T-helper 1 cell treated with Interleukin-12 subunit alpha and Interleukin-12 subunit beta and Interleukin-4 antibody, amounts not matched to agents 30 μg/mL and 1 μg/mL, for 36 hours (primary cell): ENCODE data around the gene PRSS37.

ENCODE experiments used
- H3K27ac Mint-ChIP-seq: one replicate; pipeline ENCODE4 v1.8.0; 2021; ENCODE audit warnings: mild to moderate bottlenecking, mixed read lengths
- H3K27me3 Mint-ChIP-seq: one replicate; pipeline ENCODE4 v1.8.0; 2021; ENCODE audit warnings: low read depth, mixed read lengths
- H3K36me3 Mint-ChIP-seq: one replicate; pipeline ENCODE4 v1.8.0; 2021; ENCODE audit warnings: low read depth, mixed read lengths
- H3K4me1 Mint-ChIP-seq: one replicate; pipeline ENCODE4 v1.8.0; 2021; ENCODE audit warnings: low read depth, mixed read lengths
- H3K4me3 Mint-ChIP-seq: one replicate; pipeline ENCODE4 v1.8.0; 2021; ENCODE audit warnings: mild to moderate bottlenecking, moderate library complexity, mixed read lengths
- H3K9me3 Mint-ChIP-seq: one replicate; pipeline ENCODE4 v1.8.0; 2021; ENCODE audit warnings: mixed read lengths

Gene PRSS37, protein sequence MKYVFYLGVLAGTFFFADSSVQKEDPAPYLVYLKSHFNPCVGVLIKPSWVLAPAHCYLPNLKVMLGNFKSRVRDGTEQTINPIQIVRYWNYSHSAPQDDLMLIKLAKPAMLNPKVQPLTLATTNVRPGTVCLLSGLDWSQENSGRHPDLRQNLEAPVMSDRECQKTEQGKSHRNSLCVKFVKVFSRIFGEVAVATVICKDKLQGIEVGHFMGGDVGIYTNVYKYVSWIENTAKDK

DNA sequence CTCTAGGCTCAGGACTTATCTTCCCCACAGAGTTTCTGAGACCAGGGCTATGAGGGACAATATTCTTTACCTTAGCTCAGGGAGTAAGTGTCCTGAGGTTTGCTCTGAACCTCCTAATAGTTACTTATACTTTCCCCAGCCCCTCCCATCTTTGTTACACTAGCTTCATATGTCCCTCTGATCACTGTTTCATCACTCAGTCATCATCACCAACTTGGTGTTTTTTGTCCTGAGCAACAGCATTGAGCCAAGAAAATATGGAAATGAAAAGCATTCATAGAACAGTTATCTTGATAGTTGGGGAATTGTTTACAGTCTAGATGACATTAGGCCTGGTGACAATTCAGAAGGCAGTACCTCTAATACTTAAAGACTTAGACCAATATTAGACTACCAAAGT, at the start of gene PRSS37:
TSS of gene PRSS37 (minus strand) at position 101 of the 400 bp plus-strand sequence. CDS start 436 bp downstream, outside the sequence.
- Mint-ChIP-seq H3K27me3 (no peaks in the 10 kb centered on the region), H3K4me1 (no peaks in the 10 kb centered on the region), H3K36me3 (no peaks in the 10 kb centered on the region), H3K27ac (no peak within 1 kb of the TSS), H3K4me3 (no peak within 1 kb of the TSS), H3K9me3 (no peaks in the 10 kb centered on the region)

DNA sequence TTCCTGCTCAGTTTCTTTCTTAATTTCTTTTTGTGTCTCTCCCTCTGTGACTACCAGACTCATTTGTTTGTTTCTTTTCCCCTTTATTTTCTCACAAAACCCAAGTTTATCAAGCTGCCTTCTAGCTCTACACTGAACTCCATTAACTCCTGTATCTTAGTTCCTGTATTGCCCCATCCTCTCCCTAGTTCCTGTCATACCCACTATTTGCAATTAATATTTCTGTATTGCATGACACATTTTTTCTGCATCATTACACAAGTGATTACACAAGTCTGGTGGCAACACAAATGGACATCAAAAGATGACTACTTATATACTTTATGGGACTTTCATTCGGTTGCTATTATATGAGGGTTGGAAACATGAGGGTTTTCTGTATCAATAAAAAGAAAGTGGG, 48.0 kb upstream of the PRSS37 start:
- Mint-ChIP-seq H3K36me3 (no peaks in the 10 kb centered on the region), H3K27ac (no peak overlapping the region), H3K4me3 (no peak overlapping the region), H3K27me3 (no peaks in the 10 kb centered on the region), H3K9me3 (no peaks in the 10 kb centered on the region), H3K4me1 (no peaks in the 10 kb centered on the region)

DNA sequence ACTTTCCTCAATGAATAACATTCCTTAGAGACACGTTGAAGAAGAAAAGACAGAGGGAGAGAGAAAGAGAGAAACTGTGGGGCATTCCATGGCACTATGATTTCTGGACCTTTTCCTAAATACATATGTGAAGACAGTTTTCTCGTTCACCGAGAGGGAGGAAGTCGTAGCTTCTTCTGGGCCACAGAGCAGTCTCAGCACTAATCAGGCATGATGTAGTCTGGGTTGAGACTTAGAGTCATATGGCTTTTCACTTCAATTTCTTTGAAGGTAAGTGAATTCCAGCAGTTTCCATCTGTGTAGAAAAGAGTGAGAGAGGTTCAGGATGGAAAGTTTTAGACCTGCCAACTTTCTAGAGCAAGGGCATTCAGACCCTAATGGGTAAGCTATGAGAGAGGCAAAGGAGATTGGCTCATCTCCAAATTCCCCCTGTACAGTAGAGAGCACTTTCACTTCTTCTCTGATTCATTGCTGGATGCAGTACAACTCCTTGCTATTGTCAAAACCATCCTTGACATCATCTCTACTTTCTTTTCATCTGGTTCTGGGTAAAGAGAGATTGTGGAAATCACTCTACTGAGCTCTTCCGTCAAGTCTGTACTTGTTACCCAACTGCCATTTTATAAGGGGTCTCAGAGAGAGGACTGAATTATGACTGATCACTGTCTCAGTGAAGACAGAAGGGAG, 43.4 kb upstream of the PRSS37 start:
- H3K4me1 Mint-ChIP-seq = no peaks in the 10 kb centered on the region

DNA sequence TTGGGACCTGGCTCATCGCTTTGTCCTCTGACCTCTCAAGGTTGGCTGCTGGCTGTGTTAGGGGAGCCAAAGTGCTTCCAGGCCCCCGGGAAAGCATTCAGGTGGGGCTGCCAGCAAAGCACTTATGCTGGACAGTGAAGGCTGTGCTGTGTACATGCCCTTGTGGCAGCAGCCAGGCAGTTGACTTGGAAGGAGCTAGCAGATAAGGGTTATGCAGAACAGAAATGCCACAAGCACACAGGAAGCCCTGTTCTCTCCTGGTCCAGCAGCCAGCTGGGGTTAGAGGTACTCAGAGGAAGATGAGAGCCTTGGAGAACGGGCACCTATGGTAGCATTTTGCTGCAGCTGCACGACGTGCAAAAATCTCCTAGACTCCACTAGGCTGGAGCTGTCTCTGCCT, 39.7 kb upstream of the PRSS37 start:
- no peaks in the 10 kb centered on the region for H3K36me3 Mint-ChIP-seq
- no peak overlapping the region for H3K27ac Mint-ChIP-seq

More for the DNA sequence above, 43.4 kb upstream of the PRSS37 start:
- H3K27ac Mint-ChIP-seq = no peak overlapping the region
- no peaks in the 10 kb centered on the region for H3K27me3 Mint-ChIP-seq
- H3K36me3 Mint-ChIP-seq = no peaks in the 10 kb centered on the region
- peaks cover 3% of the 10 kb centered on the region for H3K9me3 Mint-ChIP-seq
- H3K4me3 Mint-ChIP-seq = no peak overlapping the region

DNA sequence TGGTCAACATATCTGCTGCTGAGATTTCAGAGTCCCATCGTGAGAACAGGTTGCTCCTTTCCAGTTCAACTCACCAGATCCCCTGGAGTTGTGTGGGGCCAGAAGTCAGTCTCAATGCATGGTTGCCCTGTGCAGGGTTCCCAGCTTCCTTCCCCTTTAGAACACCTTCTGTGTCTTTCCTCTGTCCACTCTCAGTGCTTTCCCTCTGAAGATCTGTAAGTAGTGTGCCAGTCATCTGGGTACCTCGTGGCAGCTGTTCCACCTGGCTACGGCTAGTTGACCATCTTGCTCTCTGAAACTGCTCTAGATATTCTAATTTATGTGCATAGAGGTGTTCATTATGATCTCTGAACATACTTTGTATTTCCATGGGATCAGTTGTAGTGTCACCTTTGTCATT, 36.1 kb upstream of the PRSS37 start:
- no peaks in the 10 kb centered on the region for H3K27me3 Mint-ChIP-seq
- H3K4me1 Mint-ChIP-seq = no peaks in the 10 kb centered on the region
- H3K9me3 Mint-ChIP-seq = peaks cover 3% of the 10 kb centered on the region
- no peak overlapping the region for H3K27ac Mint-ChIP-seq
- H3K4me3 Mint-ChIP-seq = no peak overlapping the region
- H3K36me3 Mint-ChIP-seq = no peaks in the 10 kb centered on the region

More for the DNA sequence above, 39.7 kb upstream of the PRSS37 start:
- Mint-ChIP-seq H3K9me3 (peaks cover 3% of the 10 kb centered on the region), H3K4me3 (no peak overlapping the region), H3K4me1 (no peaks in the 10 kb centered on the region), H3K27me3 (no peaks in the 10 kb centered on the region)

DNA sequence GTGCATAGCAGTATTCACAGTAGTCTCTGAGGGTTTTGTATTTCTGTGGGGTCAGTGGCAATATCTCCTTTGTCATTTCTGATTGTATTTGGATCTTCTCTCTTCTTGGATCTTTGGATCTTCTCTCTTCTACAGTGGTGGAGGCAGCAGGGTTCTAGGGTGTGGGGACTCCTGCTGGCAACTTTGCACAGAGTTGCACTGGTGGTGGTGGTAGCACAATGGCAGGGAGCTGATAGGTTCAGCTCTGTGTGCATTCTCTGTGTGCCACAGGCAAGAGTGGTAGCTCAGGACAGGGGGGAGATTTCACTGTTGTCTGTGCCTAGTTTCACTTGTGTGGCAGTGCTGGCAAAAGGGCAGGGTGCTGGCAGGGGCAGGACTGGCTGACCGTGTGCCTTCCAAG, 35.1 kb upstream of the PRSS37 start:
- no peaks in the 10 kb centered on the region for H3K9me3 Mint-ChIP-seq
- H3K27me3 Mint-ChIP-seq = no peaks in the 10 kb centered on the region
- no peak overlapping the region for H3K27ac Mint-ChIP-seq
- no peaks in the 10 kb centered on the region for H3K36me3 Mint-ChIP-seq
- H3K4me3 Mint-ChIP-seq = no peak overlapping the region
- H3K4me1 Mint-ChIP-seq = no peaks in the 10 kb centered on the region

DNA sequence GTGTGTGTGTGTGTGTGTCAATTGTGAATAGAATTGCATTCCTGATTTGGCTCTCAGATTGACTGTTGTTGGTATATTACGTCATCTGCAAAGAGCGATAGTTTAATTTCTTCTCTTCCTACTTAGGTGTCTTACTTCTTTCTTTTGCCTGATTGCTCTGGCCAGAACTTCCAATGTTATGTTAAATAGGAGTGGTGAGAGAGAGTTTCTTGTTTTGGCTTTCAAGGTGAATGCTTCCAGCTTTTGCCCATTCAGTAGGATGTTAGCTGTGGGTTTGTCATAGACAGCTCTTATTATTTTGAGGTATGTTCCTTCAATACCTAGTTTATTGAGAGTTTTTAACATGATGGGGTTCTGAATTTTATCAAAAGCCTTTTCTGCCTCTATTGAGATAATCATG, 34.2 kb upstream of the PRSS37 start:
- Mint-ChIP-seq H3K36me3 (no peaks in the 10 kb centered on the region), H3K27me3 (no peaks in the 10 kb centered on the region), H3K27ac (no peak overlapping the region), H3K9me3 (no peaks in the 10 kb centered on the region), H3K4me3 (no peak overlapping the region), H3K4me1 (no peaks in the 10 kb centered on the region)

DNA sequence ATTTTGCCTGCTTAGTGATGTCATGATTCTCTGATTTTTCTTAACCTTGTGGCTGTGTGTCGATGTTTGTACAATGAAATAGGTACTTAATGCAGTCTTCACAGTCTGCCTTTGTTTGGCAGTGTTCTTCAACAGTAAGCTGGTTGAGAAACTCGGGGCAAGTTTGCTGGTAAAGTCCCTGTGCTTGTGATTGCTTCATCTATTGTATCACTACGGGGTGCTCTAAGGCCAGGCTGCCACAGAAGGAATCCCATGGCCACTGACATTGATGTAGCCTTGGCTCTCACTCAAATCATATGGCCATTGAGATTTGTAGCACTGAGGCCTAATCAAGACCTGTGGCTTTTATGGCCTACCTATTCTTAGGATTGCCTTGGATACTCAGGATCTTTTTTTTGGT, 33.5 kb upstream of the PRSS37 start:
- Mint-ChIP-seq H3K36me3 (no peaks in the 10 kb centered on the region), H3K9me3 (no peaks in the 10 kb centered on the region), H3K4me1 (no peaks in the 10 kb centered on the region), H3K27ac (no peak overlapping the region), H3K27me3 (no peaks in the 10 kb centered on the region), H3K4me3 (no peak overlapping the region)

DNA sequence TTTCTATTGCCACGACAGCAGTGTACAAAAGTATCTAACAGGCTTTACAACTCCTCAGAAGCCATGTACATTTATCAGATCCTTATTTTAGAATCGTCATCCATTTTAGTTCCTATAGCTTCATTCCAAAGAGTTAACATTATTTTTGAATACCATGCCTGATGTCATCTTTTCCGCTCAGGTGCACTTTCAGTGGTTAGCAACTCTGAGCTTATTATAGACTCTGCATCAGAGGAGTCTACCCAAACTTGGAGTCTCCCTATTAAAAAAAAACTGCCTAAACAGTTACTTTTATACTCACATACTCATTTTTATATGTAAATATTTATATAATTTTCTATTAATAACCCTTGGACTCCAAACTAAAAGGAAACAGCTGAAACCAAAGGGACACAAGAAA, 31.6 kb upstream of the PRSS37 start:
- no peak overlapping the region for H3K4me3 Mint-ChIP-seq

DNA sequence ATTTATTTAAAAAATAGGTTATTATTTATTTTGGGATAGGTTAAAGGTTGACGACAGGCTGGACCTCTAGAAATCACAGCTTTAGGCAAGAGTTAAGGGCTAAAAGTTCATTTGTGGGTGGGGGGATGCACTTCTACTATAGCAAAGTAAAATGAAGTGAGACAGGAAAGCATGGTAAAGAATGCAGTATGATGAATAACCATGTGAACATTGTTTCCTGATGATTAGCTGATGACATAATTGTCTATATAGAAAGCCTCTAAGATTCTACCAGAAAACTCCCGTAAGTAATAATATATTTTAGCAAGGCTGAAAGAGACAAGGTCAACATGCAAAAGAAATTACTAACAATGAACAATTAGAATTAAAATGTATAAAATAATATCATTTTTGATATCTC, 25.7 kb upstream of the PRSS37 start:
- no peaks in the 10 kb centered on the region for H3K36me3 Mint-ChIP-seq

More for the DNA sequence above, 31.6 kb upstream of the PRSS37 start:
- Mint-ChIP-seq H3K27me3 (no peaks in the 10 kb centered on the region), H3K27ac (no peak overlapping the region), H3K4me1 (no peaks in the 10 kb centered on the region), H3K9me3 (no peaks in the 10 kb centered on the region), H3K36me3 (no peaks in the 10 kb centered on the region)

DNA sequence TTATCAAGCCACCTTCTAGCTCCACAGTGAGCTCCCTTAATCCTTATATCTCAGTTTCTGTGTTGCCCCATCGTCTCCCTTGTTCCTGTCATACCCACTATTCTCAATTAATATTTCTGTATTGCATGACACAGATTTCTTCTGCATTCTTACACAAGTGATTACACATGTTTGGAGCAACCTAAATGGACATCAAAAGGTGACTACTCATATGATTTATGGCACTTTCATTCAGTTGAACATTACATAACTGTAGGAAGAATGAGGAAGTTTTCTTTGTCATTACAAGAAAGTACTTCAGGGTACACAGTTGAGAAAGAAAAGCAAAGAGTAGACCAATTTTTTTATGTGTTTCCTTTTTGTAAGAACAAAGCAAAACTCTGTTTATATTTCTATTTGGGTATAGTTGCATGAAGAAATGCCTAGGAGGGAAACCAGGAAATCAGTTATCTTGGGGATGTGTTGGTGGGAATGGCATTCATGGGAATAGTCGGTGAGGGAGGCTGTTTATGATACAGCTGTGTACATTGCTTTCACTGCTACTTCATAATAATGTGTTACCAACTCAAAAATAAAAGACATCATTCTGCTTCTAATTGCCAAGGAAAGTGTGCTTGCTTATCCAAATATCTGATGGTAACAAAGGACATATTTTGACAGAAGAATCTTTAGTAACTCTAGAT, 23.6 kb upstream of the PRSS37 start:
- H3K27me3 Mint-ChIP-seq = no peaks in the 10 kb centered on the region
- H3K27ac Mint-ChIP-seq = no peak overlapping the region
- H3K4me1 Mint-ChIP-seq = no peaks in the 10 kb centered on the region
- no peaks in the 10 kb centered on the region for H3K9me3 Mint-ChIP-seq
- no peak overlapping the region for H3K4me3 Mint-ChIP-seq
- no peaks in the 10 kb centered on the region for H3K36me3 Mint-ChIP-seq

More for the DNA sequence above, 25.7 kb upstream of the PRSS37 start:
- no peak overlapping the region for H3K27ac Mint-ChIP-seq
- H3K4me1 Mint-ChIP-seq = no peaks in the 10 kb centered on the region
- H3K9me3 Mint-ChIP-seq = no peaks in the 10 kb centered on the region
- no peak overlapping the region for H3K4me3 Mint-ChIP-seq
- no peaks in the 10 kb centered on the region for H3K27me3 Mint-ChIP-seq

DNA sequence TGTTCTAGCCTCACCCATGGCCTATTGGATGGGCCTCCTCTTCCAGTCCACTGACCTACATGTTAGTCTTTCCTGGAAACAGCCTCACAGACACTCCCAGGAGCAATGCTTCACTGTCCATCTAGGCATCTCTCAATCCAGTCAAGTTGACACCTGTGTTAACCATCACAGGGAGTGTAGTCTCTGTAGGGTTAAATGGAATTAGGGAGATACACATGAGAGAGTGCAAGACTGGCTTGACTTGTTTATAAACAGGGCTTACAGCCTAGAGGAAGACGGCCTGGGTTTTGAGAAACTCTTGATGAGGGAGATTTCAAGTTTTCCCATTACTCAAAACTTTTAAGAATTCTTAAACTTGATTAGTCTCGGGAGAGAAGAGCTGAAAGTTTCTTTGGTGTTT, 18.9 kb upstream of the PRSS37 start:
- no peaks in the 10 kb centered on the region for H3K4me1 Mint-ChIP-seq
- H3K27me3 Mint-ChIP-seq = no peaks in the 10 kb centered on the region
- no peak overlapping the region for H3K4me3 Mint-ChIP-seq
- H3K36me3 Mint-ChIP-seq = no peaks in the 10 kb centered on the region
- H3K9me3 Mint-ChIP-seq = peaks cover 4% of the 10 kb centered on the region
- H3K27ac Mint-ChIP-seq = no peak overlapping the region

DNA sequence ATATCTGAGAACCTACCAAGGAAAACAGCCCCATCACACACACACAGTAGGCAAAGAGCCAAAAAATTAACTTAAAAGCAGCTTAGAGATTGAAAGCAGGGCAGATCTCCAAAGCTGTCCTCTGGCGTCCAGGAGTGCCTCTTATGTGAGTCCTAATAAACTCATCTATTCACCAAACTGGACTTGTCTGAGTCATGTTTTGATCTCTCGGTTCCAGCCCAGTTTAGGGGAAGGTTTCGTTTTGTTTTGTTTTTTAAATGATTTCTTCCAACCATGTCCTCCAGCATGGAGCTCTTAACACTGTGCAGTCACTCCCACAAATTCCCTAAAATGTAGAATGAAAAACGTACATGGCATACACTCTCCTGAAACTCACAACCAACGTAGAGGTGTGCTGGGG, 6.7 kb upstream of the PRSS37 start:
- no peaks in the 10 kb centered on the region for H3K9me3 Mint-ChIP-seq
- H3K4me1 Mint-ChIP-seq = no peaks in the 10 kb centered on the region
- no peaks in the 10 kb centered on the region for H3K27me3 Mint-ChIP-seq
- H3K27ac Mint-ChIP-seq = no peak overlapping the region
- H3K4me3 Mint-ChIP-seq = no peak overlapping the region
- no peaks in the 10 kb centered on the region for H3K36me3 Mint-ChIP-seq

DNA sequence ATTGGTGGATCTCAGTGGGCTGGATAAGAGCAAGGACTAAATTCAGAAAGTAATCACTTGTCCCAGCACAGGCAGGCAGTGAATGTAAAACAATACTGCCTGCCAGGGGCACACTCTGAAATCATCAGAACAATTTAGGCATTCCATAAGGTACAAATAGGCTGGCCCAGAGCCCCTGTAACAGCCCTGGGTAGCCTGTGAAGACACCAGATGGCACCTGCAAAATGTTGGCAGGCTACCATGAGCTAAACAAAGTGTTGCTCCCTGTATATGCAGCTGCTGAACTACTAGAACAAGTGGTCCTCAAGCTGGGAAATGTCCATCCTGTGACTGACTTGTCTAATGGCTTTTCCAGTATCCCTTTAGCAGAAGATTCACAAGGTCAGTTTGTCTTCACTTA, 3.0 kb upstream of the PRSS37 start:
- Mint-ChIP-seq H3K9me3 (no peaks in the 10 kb centered on the region), H3K27me3 (no peaks in the 10 kb centered on the region), H3K4me3 (no peak overlapping the region)

DNA sequence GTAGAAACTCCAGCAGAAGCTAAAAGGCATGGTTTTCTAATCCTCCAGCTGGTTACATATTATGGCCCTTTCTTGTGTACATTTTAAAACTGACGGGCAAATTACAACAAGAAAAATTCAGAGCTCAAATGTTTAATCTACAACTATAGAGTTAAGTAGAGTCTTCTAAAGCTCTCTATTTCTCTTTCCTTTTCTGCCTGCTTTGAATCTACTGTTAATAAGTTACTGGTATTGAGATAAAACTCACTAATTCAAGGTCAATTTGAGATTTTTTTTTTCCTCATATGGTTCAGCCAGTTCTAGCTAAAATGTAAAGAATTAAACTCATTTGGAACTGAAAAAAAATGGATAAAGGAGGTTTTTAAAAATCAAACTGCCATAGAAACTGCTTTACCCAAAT, 1.6 kb upstream of the PRSS37 start:
- Mint-ChIP-seq H3K4me3 (no peak overlapping the region), H3K4me1 (no peaks in the 10 kb centered on the region), H3K27ac (no peak overlapping the region), H3K27me3 (no peaks in the 10 kb centered on the region), H3K36me3 (no peaks in the 10 kb centered on the region), H3K9me3 (no peaks in the 10 kb centered on the region)

More for the DNA sequence above, 3.0 kb upstream of the PRSS37 start:
- H3K4me1 Mint-ChIP-seq = no peaks in the 10 kb centered on the region
- no peak overlapping the region for H3K27ac Mint-ChIP-seq
- no peaks in the 10 kb centered on the region for H3K36me3 Mint-ChIP-seq
